ENCODE measurements around the gene CAV1.
"Not testable (repeated sequence)": the region's sequence is repeated elsewhere in the genome, so short reads cannot be mapped to it uniquely, and the experiment has no call there.

Gene CAV1

DNA sequence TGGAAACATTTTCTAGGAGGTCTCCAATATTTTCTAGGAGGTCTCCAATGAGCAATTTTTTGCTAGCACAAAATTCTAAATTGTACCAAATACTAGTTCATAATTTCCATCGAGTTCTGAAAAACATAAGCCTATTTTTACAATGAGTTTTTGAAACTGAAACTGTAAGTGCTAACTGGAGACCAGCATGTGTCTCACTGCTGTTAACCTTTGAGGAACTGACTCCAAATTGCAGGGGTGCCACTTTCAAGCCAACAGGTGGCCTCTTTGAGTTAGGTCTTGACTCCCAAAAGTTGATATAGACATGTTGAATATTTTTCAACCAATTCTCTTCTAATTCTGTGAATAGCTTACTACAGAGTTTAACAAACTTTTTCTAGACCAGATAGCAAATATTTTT, 58.8 kb downstream of the CAV1 start:
- no peak for DNase-seq

GRCh38 chr7:116584721-116585120, 59.9 kb downstream of the CAV1 start:
- DNase-seq: no peak

GRCh38 chr7:116585392-116585791, 60.6 kb downstream of the CAV1 start:
- DNase-seq: no peak

DNA sequence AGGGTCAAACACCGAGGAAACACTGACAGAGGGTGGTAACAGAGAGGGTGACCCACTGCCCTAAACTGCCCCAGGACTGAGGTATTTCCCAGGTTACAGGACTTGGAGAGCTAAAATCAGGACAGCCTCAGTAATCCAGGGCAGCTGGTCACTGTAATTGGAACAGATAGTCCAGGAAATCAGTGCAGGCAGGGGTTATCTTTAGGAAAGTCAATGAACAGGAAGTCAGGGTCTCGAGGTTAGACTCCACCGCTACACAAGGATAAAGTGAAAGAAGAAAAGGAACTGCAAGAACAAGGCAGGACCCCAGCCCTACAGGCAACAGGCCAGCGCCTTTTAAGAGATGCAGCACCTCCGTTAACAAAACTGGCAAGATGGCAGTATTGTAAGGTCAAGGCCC, 61.1 kb downstream of the CAV1 start:
- DNase-seq: no peak

- not testable (repeated sequence) for DNase-seq
These were observed 62.4 kb downstream of the CAV1 start for GRCh38 chr7:116587200-116587599.

DNA sequence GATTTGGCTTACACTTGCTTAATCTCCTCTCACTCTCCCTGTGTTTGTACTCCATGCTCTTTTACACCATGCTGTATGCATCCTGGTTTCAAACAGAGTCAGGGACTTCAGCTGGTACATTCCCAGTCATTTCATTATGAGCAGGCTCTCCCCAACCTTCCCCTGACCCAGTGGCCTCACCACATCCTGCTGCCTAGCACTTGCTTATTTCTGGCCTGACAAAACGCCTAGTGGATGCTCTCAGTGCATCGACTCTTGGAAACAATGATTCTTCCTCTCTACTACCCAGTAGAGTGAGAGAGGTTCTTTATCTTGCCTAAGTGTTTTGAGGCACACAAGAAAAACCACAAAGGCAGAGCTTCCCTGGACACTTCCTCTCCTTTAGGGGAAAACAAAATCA, 63.4 kb downstream of the CAV1 start:
- no peak for DNase-seq

- no peak for DNase-seq
These were observed 64.1 kb downstream of the CAV1 start for GRCh38 chr7:116588641-116589594.

DNA sequence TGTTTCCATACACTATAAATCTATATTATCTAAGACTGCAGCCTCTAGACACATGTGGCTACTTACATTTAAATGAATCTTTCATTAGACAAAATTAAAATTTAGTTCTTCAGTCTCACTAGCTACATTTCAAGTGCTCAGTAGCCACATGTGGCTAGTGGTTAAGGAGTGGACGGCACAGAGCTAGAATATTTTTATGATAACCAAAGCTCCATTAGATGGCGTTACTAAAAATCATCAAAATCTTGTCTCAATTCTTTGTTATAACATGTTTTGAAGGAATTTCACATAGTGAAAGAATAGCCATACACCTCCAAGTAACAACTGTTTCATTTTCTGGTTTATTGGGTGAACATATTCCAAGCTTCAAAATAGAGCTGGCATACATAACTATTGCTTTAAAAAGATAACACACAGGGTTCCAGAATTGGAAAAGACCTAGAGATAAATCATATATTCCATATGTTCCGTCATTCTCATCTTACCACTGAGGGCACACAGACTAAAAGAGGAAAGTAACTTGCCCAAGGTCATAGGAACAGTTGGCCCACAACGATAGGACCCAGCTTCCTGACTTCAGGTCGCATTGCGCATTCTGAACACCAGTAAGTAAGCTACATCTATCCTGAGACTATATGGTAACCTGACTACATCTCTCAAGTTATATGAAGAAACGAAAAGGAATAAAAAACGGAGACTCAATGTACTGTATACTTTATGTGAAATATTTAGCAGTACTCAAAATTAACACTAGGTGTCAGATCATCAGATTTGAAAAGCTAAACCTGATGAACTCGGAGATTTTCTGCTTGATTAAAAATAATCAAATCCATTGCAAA, 66.6 kb downstream of the CAV1 start:
- DNase-seq: no peak

DNA sequence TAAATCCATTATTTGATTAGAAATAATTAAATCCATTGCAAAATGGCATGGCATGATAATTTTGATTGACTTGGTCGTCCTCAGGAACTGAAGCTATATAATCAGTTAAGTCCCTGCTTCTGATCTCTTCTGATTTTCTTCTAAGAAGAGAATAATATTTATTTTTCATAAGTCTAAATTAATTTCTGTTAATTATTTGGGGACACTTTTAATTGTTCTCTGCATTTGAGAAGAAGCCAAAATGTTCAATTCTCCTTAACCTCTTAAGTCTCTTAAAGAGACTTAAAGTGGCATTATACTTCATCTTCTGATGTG, 67.2 kb downstream of the CAV1 start:
- DNase-seq: no peak

- no peak for DNase-seq
These were observed 67.6 kb downstream of the CAV1 start for GRCh38 chr7:116592445-116592844.

GRCh38 chr7:116593359-116594075, 68.7 kb downstream of the CAV1 start:
- DNase-seq: no peak

DNA sequence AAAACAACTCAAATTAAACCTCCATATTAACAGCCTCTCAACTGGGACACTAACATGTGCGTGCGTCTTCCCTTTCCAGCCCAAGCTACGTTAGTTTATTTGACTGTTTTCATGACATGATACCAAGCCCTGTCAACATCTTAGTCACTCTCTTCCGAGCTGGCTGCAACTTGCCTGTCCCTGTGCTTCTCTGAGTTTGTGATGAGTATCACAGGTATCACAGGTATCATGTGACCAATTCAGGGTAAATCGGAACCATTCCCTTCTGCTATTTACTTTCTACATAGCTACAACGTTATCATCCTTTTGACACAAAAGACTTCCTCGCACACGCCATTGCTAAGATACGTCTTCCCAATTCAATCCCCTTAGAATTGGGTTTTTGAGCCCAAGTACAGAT, 70.2 kb downstream of the CAV1 start:
- peak; percentile 53 for DNase-seq

DNA sequence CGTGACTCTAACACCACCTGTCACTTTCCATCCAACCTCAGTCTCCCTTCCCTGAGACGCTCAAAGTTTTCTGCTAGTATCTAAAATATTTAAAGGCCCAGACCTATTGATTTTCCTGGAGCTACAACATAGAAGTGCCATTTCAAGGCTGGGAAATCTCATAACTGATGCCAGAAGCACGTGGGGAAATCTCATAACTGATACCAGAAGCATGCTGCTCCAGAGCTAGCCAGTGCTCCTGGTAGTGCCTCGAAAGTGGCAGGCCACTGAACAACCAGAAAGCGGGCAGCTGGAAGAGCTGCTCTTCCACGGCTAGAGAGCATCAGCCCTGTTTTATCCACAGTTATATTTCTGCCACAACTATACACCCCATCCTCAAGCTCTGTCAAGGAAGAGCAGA, 72.5 kb downstream of the CAV1 start:
- DNase-seq: no peak

DNA sequence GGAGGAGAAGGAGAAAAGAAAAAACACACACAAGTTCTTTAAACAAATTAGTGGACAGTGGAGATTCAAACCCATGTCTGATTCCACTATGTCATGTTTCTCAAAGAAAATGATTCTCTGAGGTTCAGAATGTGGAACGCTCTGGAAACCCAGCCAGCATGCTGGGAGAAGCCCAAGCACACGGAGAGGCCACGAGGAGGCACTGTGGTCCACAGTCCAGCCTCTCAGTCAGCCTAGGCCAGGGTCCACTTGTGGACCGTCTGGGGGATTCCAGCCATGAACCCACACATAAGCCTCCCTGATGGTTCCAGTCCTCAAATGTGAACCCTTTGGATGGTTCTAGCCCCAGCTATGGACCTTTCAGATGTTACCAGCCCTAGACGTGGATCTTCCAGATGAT, 73.4 kb downstream of the CAV1 start:
- no peak for DNase-seq

- DNase-seq: no peak
These were observed 74.0 kb downstream of the CAV1 start for GRCh38 chr7:116598861-116599260.

GRCh38 chr7:116601426-116601825, 76.6 kb downstream of the CAV1 start:
- DNase-seq: no peak

DNA sequence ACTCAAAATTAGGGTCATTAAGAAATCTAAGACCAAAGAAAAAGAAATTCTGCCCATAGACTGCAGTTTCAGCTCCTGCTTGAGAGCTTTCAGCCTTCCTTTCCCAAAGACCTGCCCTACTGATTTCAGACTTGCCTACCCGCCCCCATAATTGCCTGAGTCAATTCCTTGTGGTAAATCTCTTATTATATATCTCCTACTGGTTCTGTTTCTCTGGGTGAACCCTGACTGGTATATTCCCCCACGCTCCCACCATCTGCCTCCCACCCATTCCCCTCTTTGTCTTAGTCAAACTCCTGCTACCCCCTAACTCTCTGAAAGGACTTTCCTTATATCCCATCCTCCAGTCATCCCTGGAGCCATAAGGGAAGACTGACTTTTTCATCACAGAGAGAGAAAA, 82.5 kb downstream of the CAV1 start:
- DNase-seq: no peak

GRCh38 chr7:116610210-116610609, 85.4 kb downstream of the CAV1 start:
- DNase-seq: no peak

GRCh38 chr7:116610721-116611120, 85.9 kb downstream of the CAV1 start:
- no peak for DNase-seq
